Stimulated activated CD8-positive, alpha-beta memory T cell treated with anti-CD3 and anti-CD28 coated beads, Interleukin-12 subunit alpha, Interleukin-12 subunit beta, amount 100 ng/mL, for 24 hours (primary cell): ENCODE measurements around the gene H2BK1.

Experiments used
- DNase-seq: peaks from one replicate; pipeline ENCODE4 v3.0.0-alpha.2; 2020; ENCODE audit errors: extremely low read depth

H2BK1 gene

GRCh38 chr7:151232091-151232916 lies 22.0 kb upstream of the H2BK1 start, which contains the start of gene CHPF2:
Gene CHPF2 (plus strand): TSS chr7:151232483. CDS start chr7:151234012, 1,529 bp downstream.
- peak; percentile 79 for DNase-seq

- no peak for DNase-seq
These were observed 20.8 kb upstream of the H2BK1 start for GRCh38 chr7:151231080-151231479.

DNA sequence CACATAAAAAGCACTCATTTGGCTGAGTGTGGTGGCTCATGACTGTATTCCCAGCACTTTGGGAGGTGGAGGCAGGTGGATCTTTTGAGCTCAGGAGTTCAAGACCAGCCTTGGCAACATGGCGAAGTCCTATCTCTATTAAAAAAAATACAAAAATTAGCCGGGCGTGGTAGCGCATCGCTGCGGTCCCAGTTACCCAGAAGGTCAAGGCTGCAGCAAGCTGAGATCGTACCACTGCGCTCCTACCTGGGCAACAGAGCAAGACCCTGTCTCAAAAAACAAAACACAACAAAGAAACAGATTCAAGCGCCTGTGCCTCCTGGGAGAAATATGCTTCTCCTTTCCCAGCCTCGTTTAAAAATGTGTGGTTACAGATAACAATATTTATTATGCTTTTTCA lies 19.0 kb upstream of the H2BK1 start:
- no peak for DNase-seq

- DNase-seq = no peak
These were observed 18.0 kb upstream of the H2BK1 start for GRCh38 chr7:151228024-151228866.

- DNase-seq = peak; percentile 91
These were observed 16.8 kb upstream of the H2BK1 start, which contains the start of gene ABCF2 for GRCh38 chr7:151226875-151227782. Gene ABCF2 (minus strand): TSS chr7:151227205. CDS start chr7:151226458, 747 bp downstream.

DNA sequence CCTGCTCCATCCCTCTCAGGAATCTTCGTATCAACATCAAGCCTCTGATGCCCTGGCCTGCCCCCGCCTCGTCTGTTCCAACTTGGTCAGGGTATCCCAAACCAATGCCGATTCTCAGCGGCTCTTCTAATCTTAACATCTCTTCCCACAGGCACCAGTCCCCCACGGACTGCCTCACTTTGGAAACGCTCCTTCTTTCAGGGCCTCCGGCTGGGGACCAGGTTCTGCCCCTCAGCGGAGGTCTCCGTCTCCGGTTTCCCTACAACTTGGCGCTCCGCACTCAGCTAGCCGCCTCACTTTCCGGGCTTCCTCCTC lies 16.2 kb upstream of the H2BK1 start:
- DNase-seq = no peak

DNA sequence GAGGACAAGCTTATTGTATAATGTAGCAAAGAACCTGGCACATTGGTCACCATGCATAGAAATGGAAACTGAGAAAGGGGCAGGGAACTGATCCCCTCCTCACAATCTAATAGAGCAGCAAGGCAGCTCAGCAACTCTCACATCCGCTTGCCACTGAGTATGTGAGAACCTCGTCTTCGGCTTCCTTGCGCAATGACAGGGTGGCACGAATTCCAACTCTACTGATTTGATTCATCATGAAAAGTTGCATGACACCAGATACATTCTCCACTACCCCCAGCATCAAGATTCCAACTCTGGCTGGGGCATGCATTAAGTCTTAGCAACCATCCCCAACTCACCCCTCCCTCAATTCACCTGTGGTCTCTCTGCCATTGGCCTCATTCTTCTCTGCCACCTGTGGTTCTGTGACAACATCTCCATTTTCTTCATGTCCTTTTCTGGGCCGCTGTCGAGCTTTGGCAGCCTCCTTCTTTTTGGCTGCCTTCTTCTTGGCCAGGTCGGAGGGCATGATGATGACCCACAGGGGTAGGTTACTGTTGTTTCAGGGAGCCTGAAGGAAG lies 15.7 kb upstream of the H2BK1 start:
- DNase-seq = no peak

GRCh38 chr7:151223728-151224127 lies 13.4 kb upstream of the H2BK1 start:
- DNase-seq = no peak

- no peak for DNase-seq
These were observed 7.9 kb upstream of the H2BK1 start for GRCh38 chr7:151218170-151218569.

GRCh38 chr7:151215396-151215795 lies 5.1 kb upstream of the H2BK1 start:
- DNase-seq = no peak

- DNase-seq = no peak
These were observed 3.5 kb upstream of the H2BK1 start for GRCh38 chr7:151213826-151214225.

- no peak for DNase-seq
These were observed 2.3 kb upstream of the H2BK1 start for GRCh38 chr7:151212626-151213025.

GRCh38 chr7:151211155-151211772 lies 976 bp upstream of the H2BK1 start:
- no peak for DNase-seq

GRCh38 chr7:151209588-151209987 lies 700 bp downstream of the H2BK1 start:
- no peak for DNase-seq

GRCh38 chr7:151208253-151208862 lies 1.9 kb downstream of the H2BK1 start:
- no peak for DNase-seq

DNA sequence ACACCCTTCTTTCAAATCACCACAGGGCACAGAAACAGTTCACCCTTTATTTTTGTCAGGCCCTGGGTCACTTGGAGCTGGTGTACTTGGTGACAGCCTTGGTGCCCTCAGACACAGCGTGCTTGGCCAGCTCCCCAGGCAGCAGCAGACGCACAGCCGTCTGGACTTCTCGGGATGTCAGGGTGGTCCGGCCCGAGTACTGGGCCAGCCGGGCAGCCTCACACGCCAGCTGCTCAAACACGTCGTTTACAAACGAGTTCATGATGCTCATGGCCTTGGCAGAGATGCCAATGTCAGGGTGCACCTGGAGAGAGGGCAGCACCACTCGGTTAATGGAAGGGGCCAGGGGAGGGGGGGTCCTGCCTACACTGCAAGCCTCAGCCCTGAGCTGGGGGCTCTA lies 2.5 kb downstream of the H2BK1 start:
- no peak for DNase-seq

- DNase-seq = no peak
These were observed 3.0 kb downstream of the H2BK1 start for GRCh38 chr7:151207315-151207714.

DNA sequence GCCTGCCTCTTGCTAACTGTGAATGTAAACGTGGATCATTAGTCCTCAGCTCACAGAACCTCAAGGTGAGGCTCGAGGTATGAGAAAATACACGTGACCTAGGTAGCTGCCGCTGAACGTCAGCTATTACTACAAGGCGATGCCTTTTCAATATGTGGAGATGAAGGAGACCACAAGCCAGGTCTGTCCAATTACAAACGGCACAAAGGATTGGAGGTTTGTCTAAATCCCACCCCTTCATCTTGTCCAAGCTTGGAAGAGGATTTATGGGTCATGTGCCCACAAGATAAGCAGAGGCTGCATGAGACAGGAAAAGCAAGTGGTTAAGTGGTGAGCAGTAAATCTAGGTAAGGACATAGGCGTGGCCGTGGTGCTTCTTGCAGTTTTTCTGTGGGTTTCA lies 3.4 kb downstream of the H2BK1 start:
- DNase-seq = no peak

DNA sequence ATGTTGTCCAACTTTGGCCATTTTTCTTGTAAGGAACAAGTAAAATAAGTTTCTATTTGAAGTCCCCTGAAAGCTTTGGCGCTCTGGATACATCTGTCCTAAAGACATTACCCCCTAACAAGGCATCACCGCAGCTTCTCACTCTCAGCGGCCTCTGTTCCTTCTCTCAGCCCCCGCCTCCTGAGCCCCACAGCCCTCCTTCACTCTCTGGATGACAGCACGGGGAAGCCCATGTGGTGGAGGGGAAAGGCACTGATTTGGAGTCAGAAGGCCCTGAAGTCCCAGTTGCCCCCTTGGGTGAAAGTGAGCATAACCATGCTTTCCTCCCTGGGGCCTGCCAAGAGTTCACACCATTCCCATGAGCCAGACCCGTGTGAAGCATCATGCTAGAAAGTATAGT lies 4.6 kb downstream of the H2BK1 start:
- no peak for DNase-seq

DNA sequence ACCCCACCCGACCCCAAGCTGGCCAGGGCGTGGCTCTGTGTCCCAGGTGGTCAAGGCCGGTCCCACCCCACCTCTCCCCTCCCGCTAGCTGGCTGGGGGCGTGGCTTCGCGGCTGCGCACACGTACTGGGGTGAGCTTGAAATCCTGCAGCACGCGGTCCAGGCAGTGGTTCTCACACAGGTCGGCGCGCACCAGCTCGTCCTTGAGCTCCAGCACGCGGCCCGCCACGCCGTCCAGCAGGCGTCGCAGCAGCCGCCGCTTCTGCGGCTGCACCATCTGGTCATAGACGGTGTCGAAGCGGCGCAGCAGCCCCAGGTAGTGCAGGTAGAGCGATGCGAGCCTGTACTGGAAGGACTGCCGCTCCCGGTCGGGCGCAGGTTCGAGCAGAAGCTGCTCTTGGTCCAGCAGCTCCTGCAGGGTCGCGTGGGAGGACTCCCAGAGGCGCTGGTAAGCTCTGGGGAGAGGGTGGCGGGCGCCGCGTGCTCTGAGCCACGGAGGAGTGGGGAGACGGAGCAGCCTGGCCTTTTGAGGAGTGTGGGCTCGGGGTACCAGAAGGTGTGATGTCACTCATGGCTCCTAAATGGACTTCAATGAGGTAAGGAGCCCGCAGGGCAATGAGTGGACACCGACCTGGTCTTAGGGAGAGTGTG lies 5.8 kb downstream of the H2BK1 start:
- no peak for DNase-seq
